ENCODE data around the gene FKBP8. TPM values are rescaled to one million over a fixed set of nuclear protein-coding genes. Genes with fewer than 3 reads are reported as not detected.

Gene FKBP8
- total RNA-seq, 1 donor from 2014 or later = 246 TPM

DNA sequence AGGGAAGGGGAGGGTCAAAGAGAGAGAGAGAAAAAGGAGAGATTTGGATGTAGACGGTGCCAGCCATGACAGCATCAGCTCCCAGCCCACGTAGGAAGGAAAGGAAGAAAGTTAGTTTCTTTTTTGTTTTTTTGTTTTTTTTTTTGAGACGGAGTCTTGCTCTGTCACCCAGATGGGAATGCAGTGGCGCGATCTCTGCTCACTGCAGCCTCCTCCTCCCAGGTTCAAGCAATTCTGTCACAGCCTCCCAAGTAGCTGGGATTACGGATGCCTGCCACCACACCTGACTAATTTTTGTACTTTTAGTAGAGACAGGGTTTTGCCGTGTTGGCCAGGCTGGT, 49.1 kb downstream of the FKBP8 start:
- FAIRE-seq = no peak
- peaks cover 38% of the 10 kb centered on the region for H3K4me1 Mint-ChIP-seq (ENCODE audit: low read depth, unreplicated experiment)
- TF ChIP-seq, protein P1, sequence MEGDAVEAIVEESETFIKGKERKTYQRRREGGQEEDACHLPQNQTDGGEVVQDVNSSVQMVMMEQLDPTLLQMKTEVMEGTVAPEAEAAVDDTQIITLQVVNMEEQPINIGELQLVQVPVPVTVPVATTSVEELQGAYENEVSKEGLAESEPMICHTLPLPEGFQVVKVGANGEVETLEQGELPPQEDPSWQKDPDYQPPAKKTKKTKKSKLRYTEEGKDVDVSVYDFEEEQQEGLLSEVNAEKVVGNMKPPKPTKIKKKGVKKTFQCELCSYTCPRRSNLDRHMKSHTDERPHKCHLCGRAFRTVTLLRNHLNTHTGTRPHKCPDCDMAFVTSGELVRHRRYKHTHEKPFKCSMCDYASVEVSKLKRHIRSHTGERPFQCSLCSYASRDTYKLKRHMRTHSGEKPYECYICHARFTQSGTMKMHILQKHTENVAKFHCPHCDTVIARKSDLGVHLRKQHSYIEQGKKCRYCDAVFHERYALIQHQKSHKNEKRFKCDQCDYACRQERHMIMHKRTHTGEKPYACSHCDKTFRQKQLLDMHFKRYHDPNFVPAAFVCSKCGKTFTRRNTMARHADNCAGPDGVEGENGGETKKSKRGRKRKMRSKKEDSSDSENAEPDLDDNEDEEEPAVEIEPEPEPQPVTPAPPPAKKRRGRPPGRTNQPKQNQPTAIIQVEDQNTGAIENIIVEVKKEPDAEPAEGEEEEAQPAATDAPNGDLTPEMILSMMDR (IDR thresholded peaks at IDR 0.05; ENCODE audit: insufficient read depth, low read depth, low read length) = no peak
- TF ChIP-seq EZH2 (IDR thresholded peaks at IDR 0.05; ENCODE audit: insufficient read depth, low read length) = no peak
- no peak overlapping the region for H3K4me3 ChIP-seq (ENCODE audit: insufficient read depth, low read depth, low read length)
- H3K4me3 Mint-ChIP-seq (ENCODE audit: unreplicated experiment) = no peak overlapping the region
- peaks cover 14% of the 10 kb centered on the region for H3K4me1 ChIP-seq (ENCODE audit: insufficient read depth, low read length)
- H3K36me3 ChIP-seq (ENCODE audit: insufficient read depth, low read length) = no peaks in the 10 kb centered on the region
- no peak overlapping the region for H3K9ac ChIP-seq (ENCODE audit: low read length)
- H4K20me1 ChIP-seq (ENCODE audit: insufficient read depth, low read length) = peaks cover 99% of the 10 kb centered on the region
- H3K36me3 Mint-ChIP-seq (ENCODE audit: low read depth, unreplicated experiment) = peaks cover 4% of the 10 kb centered on the region
- peaks cover 97% of the 10 kb centered on the region for H3K79me2 ChIP-seq (ENCODE audit: insufficient read depth, low read length)
- no peaks in the 10 kb centered on the region for H3K27me3 ChIP-seq (ENCODE audit: insufficient read depth, low read length)
- DNase-seq (ENCODE audit: low read depth) = peak; percentile 56
- H2AFZ ChIP-seq (ENCODE audit: low read depth, low read length) = no peak overlapping the region
- no peaks in the 10 kb centered on the region for H3K9me3 Mint-ChIP-seq (ENCODE audit: unreplicated experiment)
- H3K27ac Mint-ChIP-seq (ENCODE audit: unreplicated experiment) = peak overlapping the region; percentile 63
- no peak overlapping the region for H3K27ac ChIP-seq (ENCODE audit: low read depth, low read length)
- no peaks in the 10 kb centered on the region for H3K27me3 Mint-ChIP-seq (ENCODE audit: low read depth, unreplicated experiment)
- H3K9me3 ChIP-seq (ENCODE audit: insufficient read depth, low read depth, low read length) = no peaks in the 10 kb centered on the region
- peak overlapping the region; percentile 53 for H3K4me2 ChIP-seq (ENCODE audit: low read length)

DNA sequence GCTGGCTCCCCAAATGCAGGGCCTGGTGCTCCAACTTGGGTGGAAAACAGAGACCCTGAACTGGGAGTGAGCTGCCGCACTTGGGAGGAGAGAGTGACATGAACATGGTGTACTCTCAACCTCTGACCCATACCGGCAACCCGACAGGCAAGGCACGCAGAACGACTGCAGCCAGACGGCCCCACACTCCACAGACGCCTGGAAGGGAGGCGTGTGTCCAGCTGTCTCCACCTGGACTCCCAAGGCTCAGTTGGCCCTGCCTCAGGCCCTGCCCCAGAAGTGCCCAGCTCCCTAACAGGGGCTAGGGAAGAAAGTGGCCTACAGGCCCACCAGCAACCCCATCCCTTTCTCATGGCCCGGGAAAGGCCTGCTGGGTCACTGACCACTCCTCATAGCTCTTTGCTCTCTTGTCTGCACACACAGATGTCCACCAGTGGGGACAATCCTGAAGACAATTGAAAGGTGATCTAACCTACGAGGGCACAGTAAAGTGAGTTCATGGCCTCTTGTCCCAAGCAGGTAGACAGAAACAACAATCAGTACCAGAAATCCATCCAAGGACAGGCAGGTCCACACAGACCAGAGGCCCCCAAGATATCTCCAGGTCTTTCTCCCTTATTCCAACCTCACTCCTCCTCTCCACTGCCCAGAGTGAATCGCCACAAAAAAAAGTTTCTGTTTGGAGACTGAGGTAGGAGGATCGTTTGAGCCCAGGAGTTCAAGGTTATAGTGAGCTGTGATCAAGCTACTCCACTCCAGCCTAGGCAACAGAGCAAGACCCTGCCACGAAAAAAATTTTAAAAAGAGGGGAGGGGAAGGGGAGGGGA, 49.7 kb downstream of the FKBP8 start:
- H3K27ac Mint-ChIP-seq (ENCODE audit: unreplicated experiment) = peak overlapping the region; percentile 63
- H3K4me2 ChIP-seq (ENCODE audit: low read length) = peak overlapping the region; percentile 53
- no peak overlapping the region for H3K27ac ChIP-seq (ENCODE audit: low read depth, low read length)

More for the DNA sequence above, 49.7 kb downstream of the FKBP8 start:
- Histone ChIP-seq H3K27me3 (ENCODE audit: insufficient read depth, low read length) (no peaks in the 10 kb centered on the region), H3K9ac (ENCODE audit: low read length) (no peak overlapping the region), H3K4me1 (ENCODE audit: insufficient read depth, low read length) (peaks cover 14% of the 10 kb centered on the region), H4K20me1 (ENCODE audit: insufficient read depth, low read length) (peaks cover 99% of the 10 kb centered on the region), H3K36me3 (ENCODE audit: insufficient read depth, low read length) (no peaks in the 10 kb centered on the region), H3K9me3 (ENCODE audit: insufficient read depth, low read depth, low read length) (no peaks in the 10 kb centered on the region), H3K4me3 (ENCODE audit: insufficient read depth, low read depth, low read length) (no peak overlapping the region), H2AFZ (ENCODE audit: low read depth, low read length) (no peak overlapping the region), H3K79me2 (ENCODE audit: insufficient read depth, low read length) (peaks cover 97% of the 10 kb centered on the region)
- Mint-ChIP-seq H3K9me3 (ENCODE audit: unreplicated experiment) (no peaks in the 10 kb centered on the region), H3K4me3 (ENCODE audit: unreplicated experiment) (peak overlapping the region; percentile 54), H3K27me3 (ENCODE audit: low read depth, unreplicated experiment) (no peaks in the 10 kb centered on the region), H3K36me3 (ENCODE audit: low read depth, unreplicated experiment) (peaks cover 4% of the 10 kb centered on the region), H3K4me1 (ENCODE audit: low read depth, unreplicated experiment) (peaks cover 42% of the 10 kb centered on the region)
- DNase-seq (ENCODE audit: low read depth) = no peak
- no peak for TF ChIP-seq EZH2 (IDR thresholded peaks at IDR 0.05; ENCODE audit: insufficient read depth, low read length)
- TF ChIP-seq, protein P1 (IDR thresholded peaks at IDR 0.05; ENCODE audit: insufficient read depth, low read depth, low read length) = no peak
- no peak for FAIRE-seq
